ENCODE data around the gene NR2C1.
A peak's percentile ranks its signal among the peaks of the same experiment; 100 is the strongest.

NR2C1 gene

DNA sequence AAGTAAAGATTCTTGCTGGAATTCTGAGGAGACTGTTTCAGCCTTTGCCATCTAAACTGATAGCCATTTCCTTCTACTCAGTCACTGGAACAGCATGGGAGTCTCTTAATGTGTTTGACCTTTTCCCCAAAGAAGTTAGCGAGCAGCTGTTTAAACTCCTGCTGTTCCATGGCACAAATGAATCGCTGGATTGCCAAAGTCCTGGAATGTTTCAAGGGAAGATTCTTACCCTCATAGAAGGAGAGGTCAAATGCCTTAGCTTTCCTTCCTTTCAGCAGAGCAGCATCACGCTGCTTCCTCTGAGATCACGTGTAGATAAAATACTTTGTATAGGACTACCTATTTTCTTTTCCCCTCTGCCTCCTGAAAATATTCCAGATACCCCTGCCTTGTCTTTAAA is 10.5 kb upstream of the NR2C1 start:
- DNase-seq, result no peak

DNA sequence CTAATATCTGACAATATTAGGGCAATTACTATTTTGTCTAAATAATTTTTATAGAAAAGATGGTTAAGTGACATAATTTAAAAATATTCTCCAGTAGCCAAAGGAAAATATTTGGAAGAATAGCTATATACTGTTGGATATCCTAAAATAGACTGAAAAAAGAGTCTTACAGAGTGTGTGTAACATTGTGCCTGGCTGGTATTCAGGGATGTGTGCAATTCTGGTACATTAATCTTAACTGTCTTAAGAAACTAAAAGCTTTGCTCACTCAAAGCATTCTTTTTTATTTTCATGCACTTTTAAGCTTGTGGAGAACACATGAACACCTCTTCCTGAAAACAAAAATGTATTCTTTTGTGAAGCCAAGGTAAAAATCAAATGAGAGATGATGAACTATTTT is 10.1 kb upstream of the NR2C1 start:
- DNase-seq, result no peak

DNA sequence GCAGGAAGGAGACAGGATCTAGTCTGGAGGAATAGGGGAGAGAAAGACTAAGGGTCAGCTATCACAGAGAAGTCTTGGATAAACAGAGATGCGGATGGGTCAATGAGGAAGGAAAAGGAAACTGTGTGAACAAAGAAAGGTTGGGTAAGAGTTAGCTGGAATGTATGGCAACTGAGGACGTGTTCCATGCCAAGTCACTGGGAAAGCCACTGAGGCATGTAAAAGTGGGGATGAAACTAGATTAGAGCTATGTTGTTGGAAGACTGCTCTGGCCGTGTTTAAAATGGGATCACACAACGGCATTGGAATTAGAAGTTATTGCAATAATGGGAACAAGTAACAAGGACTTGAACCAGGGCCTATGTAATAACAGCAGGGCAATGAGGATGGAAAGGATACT is 3.9 kb upstream of the NR2C1 start:
- no peak for DNase-seq

DNA sequence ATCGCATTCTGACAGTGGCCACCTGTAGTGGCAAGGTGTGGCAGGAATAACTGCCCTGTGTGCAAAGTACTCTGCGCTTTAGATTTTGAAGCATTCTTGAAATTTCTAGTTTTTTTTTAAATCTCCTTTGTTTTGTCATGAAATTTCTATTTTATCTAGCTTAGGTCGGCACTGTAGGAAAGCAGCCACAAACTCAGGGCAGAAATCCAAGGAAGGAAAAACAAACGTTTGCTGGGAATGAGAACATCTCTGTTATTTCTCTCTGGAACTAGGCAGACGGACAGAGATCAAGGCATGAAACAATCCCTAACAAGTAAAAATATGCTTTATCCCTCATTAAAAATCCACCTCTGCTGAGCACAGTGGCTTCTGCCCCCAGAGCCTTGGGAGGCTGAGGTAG is 1.3 kb upstream of the NR2C1 start:
- DNase-seq, result no peak

DNA sequence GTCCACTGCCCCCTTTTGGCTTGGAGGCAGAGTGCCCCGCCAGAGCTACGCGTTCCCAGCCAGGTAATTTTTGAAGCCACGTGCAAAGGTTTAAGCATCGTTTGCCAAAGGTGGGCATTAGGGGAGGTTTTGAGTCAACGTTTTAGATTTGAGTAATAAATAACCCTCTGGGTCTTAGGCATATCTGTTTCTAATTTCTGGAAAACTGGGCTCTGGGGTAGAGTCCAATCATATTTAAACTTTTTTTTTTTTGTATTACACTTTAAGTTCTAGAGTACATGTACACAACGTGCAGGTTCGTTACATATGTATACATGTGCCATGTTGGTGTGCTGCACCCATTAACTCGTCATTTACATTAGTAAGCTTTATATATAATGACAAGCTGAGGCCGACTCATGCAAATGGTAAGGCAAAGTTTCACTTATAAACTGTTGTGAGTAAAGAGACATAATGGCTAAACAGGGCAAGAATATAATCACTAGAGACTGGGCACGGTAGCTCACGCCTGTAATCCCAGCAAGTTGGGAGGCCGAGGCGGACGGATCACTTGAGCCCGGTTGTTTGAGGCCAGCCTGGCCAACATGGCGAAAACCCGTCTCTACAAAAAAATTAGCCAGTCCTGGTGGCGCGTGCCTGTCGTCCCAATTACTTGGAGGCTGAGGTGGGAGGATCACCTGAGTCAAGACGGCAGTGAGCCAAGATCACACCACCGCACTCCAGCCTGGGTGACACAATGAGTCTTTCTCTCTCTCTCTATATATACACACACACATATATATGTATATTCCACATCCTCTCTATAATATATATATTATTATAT is 491 bp upstream of the NR2C1 start:
- no peak for DNase-seq

DNA sequence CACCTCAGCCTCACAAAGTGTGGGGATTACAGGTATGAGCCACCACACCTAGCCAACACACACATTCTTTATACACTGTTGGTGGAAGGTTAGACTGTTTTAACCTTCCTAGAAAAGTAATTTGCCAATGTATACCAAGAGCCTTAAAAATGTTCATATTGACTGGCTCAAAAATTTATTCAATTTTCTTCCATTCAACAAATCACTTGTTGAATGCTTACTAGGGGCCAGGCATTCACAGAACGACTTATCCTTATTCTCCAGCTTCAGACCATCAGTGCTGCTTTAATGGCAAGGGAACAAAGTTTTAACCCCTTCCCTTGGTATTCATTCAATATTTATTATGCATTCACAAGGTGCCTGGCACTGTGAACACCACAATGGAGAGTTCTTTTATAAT is 3.0 kb downstream of the NR2C1 start:
- no peak for DNase-seq

- no peak for DNase-seq
Measured at GRCh38 chr12:95066091-95066855, 7.1 kb downstream of the NR2C1 start.

- DNase-seq, result no peak
Measured at GRCh38 chr12:95060951-95061350, 12.5 kb downstream of the NR2C1 start.

- no peak for DNase-seq
Measured at GRCh38 chr12:95059984-95060383, 13.4 kb downstream of the NR2C1 start.

DNA sequence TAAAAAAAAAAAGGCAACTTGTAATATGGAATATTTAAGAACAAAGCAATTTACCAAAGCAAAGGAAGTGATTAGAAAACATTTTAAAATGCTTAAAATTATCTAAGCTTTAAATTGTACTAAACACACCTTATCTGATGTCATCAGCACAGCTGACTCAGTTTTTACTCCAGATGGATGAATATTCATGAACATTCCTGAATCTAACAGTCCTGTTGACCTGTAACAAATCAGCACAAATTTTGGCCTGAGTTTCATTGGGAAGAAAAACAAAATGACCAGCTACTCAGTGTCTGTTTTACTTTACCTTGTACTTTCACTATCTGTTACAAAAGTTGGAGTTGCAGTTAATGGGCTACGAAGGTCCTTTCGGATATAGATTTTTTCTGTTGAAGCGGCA is 16.0 kb downstream of the NR2C1 start:
- DNase-seq, result no peak

DNA sequence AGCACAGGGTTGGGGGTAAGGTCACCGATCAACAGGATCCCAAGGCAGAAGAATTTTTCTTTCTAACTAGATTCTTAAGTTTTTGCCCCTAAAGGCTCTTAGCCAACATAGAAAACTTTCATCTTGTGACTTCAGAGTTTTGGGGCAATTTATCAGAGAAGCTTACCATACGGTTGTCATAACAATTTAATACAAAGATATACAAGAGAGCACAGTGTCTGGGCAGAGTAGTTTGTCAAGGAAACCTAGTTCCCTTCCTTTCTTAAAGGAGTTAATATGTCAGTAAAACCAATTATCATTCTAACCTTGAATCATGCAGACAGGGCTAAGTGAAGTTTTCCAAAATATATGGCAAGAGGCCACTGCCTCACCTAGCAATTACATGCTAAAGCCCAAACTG is 18.4 kb downstream of the NR2C1 start:
- no peak for DNase-seq

DNA sequence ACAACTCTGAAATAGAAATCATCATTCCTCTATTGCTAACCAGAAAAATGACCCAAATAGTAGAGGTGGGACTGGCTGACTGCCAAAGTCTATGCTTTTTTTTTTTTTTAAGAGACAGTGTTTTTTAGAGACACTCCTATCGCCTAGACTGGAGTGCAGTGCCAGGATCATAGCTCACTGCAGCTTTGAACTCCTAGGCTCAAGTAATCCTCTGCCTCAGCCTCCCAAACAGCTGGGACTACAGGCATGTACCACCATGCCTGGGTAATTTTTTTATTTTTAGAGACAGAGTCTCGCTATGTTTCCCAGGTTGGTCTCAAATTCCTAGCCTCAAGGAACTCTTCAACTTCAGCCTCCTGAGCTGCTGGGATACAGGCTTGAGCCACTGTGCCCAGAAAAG is 19.2 kb downstream of the NR2C1 start:
- no peak for DNase-seq

DNA sequence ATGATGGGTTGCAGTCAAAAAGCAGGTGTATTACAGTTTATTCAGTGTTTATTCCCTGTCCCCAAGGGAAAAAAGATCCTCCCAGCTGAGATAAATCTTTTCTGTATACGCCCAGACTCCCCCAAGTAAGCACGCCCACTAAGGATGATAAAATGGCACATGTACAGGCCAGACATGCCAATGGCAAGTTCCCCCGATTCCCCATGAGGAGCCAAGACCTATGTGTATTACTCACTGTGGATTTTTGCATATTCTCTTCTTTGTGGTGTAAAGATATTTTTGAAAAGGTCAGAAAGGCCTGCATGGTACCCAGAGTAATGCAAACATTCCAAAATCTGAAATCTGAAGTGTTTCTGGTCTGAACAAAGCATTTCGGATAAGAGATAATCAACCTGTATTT is 22.2 kb downstream of the NR2C1 start:
- DNase-seq, result no peak

DNA sequence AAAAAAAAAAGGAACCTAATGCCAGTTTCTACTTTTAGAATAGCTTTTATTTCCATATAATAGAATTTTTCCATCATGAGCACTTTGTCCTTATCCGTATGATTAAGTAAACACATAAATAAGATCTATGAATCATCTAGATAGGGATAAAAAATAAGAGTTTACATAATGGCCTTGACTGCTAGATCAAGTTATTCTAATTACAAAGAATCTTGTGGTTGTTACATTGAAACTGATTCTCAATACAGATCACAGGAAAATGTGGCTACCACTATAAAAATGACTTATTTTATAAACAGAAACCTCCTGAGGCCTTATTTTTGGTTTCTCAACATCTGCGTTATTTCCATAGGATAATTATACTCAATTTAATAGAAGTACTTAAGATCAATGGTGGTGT is 35.5 kb downstream of the NR2C1 start:
- DNase-seq, result no peak

GRCh38 chr12:95034750-95035149 is 38.7 kb downstream of the NR2C1 start:
- no peak for DNase-seq

- DNase-seq, result no peak
Measured at GRCh38 chr12:95022477-95022876, 50.9 kb downstream of the NR2C1 start.

DNA sequence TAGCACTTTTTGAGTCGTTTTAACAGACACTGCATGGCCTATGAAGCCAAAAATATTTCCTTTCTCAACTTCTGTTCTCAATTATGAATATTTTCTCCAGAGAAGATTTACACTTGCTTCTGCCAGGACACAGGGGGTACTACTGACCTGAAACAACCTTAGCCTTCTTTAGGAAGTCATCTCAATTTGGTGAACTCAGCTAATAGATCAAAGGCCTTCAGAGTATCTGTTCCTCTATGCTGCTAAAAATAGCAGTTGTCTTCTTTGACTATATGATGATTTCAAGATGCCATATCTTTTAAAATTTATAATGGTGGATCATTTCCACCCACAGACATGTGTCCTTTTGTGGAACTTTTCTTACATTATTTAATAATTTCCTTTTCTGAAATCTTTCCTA is 55.9 kb downstream of the NR2C1 start:
- no peak for DNase-seq

GRCh38 chr12:95016120-95016519 is 57.3 kb downstream of the NR2C1 start:
- no peak for DNase-seq

DNA sequence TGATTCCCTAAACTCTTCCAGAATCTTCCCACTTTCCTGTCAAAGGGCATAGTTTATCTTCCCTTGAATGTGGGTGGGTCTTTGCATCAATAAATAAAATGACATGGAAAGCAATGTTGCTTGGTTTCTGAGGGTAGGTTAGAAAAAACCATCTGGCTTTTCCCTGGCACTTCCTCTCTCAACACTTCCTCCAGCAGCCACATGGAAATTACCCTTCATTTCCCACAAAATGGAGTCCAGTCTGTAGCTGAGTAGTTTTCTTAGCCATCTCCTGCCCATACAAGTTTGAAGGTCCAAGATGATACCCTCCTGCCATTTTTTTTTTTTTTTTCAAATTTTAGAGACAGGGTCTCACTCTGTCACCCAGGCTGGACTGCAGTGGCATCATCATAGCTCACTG is 58.9 kb downstream of the NR2C1 start:
- no peak for DNase-seq

DNA sequence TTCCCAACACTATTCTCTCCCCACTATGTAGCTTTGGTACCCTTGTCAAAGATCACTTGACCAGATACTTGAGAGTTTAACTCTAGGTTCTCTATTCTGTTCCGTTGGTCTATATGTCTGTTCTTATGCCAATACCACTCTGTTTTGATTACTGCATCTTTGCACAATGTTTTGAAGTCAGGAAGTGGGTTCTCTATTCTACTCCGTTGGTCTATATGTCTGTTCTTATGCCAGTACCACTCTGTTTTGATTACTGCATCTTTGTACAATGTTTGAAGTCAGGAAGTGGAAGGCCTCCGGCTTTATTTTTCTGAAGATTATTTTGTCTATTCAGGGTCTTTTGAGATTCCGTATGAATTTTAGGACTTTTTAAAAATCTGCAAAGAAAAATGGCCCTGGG is 67.2 kb downstream of the NR2C1 start:
- DNase-seq, result no peak

DNA sequence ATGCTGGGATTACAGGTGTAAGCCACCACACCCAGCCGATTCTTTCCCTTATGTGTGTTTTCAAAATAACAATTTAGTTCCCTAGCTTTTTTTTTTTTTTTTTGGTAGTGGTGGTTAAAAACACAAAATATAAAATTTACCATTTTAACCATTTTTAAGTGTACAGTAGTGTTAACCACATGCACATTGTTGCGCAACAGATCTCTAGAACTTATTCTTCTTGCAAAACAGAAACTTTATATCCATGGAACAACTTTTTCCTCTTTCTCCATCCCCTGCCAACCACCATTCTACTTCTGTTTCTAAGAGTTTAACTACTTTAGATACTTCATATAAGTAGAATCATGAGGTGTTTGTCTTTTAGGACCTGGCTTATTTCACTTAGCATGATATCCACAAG is 68.8 kb downstream of the NR2C1 start:
- DNase-seq, result no peak

GRCh38 chr12:95003921-95004272 is 69.5 kb downstream of the NR2C1 start:
- DNase-seq, result no peak

GRCh38 chr12:95003213-95003920 is 70.1 kb downstream of the NR2C1 start, which contains the start of gene NDUFA12:
TSS of gene NDUFA12 (minus strand) at chr12:95003697. CDS start at chr12:95003680, 17 bp downstream.
- peak; percentile 88 for DNase-seq

GRCh38 chr12:95002754-95003153 is 70.7 kb downstream of the NR2C1 start:
- no peak for DNase-seq
